H1 (cell line): ENCODE measurements around the gene STAT1. TPM values are rescaled to one million over a fixed set of nuclear protein-coding genes. Genes with fewer than 3 reads are reported as not detected.

Source experiments
- CTCF ChIA-PET: fragments of 300-600 bp; sonication (Branson Sonifier 250); formaldehyde crosslinking; loops from one replicate; lab custom pipeline; 2021; ENCODE audit not compliant: partially characterized antibody; lab: Charles Lee
- POLR2A ChIA-PET: fragments of 300-600 bp; sonication (Branson Sonifier 250); formaldehyde crosslinking; loops from one replicate; lab custom pipeline; 2021; ENCODE audit warnings: inconsistent platforms; ENCODE audit not compliant: partially characterized antibody; lab: Charles Lee
- DNase-seq, 2 experiments: peaks; one replicate each; pipeline versions ENCODE4 v3.0.0 to v3.0.0-alpha.2; 2010 to 2022; ENCODE audit warnings: low spot score in 2 of 2, low read depth in 1 of 2, mixed read lengths in 1 of 2
- FAIRE-seq: peaks from 2 replicates; lab custom pipeline; 2011; peaks lifted over from hg19 to GRCh38; lab: Jason Lieb, UNC
- H2AFZ ChIP-seq: 2 replicates; pipeline ENCODE4 v1.8.1; 2012; ENCODE audit warnings: low read length, inconsistent platforms
- H2AK5ac ChIP-seq: 2 replicates; pipeline ENCODE4 v1.6.1; 2013; ENCODE audit warnings: low read depth, low read length
- H2BK120ac ChIP-seq: replicated peaks from 2 replicates; pipeline ENCODE3; 2013; ENCODE audit warnings: low read depth, low read length, inconsistent platforms
- H2BK12ac ChIP-seq: 2 replicates; pipeline ENCODE4 v1.6.1; 2013; ENCODE audit warnings: low read depth, low read length
- H2BK15ac ChIP-seq: 2 replicates; pipeline ENCODE4 v1.6.1; 2013; ENCODE audit warnings: low read length
- H2BK20ac ChIP-seq: 2 replicates; pipeline ENCODE4 v1.6.1; 2013; ENCODE audit warnings: low read length
- H2BK5ac ChIP-seq: 2 replicates; pipeline ENCODE4 v1.6.1; 2013; ENCODE audit warnings: low read depth, low read length
- H3K14ac ChIP-seq: 2 replicates; pipeline ENCODE4 v1.6.1; 2013; ENCODE audit warnings: inconsistent platforms; ENCODE audit not compliant: insufficient read length
- H3K18ac ChIP-seq: 2 replicates; pipeline ENCODE4 v1.6.1; 2013; ENCODE audit warnings: low read length; ENCODE audit errors: extremely low read depth
- H3K23ac ChIP-seq: 2 replicates; pipeline ENCODE4 v1.6.1; 2013; ENCODE audit warnings: inconsistent platforms; ENCODE audit not compliant: insufficient read length
- H3K23me2 ChIP-seq: 2 replicates; pipeline ENCODE4 v1.6.1; 2013; ENCODE audit warnings: low read depth, low read length
- H3K27ac ChIP-seq: 2 replicates; pipeline ENCODE4 v1.6.1; 2011; ENCODE audit warnings: low read depth, low read length, inconsistent platforms
- H3K27me3 ChIP-seq, 4 experiments: replicated peaks in 1 of 4; 1 replicate in 1 of 4; 2 replicates in 3 of 4; pipeline versions ENCODE4 v1.6.1 to v1.8.1; 2011 to 2013; ENCODE audit warnings: low read length in 3 of 4, mild to moderate bottlenecking in 3 of 4, inconsistent platforms in 2 of 4, mixed read lengths in 2 of 4, moderate library complexity in 1 of 4; ENCODE audit not compliant: control insufficient read depth in 3 of 4, insufficient read depth in 3 of 4; ENCODE audit errors: extremely low read depth in 1 of 4
- H3K36me3 ChIP-seq, 4 experiments: 2 replicates each; pipeline versions ENCODE4 v1.6.1 to v1.8.1; 2011 to 2013; ENCODE audit warnings: mild to moderate bottlenecking in 4 of 4, low read length in 3 of 4, moderate library complexity in 2 of 4, control low read depth in 1 of 4, inconsistent platforms in 1 of 4; ENCODE audit not compliant: insufficient read depth in 4 of 4, control insufficient read depth in 2 of 4
- H3K4ac ChIP-seq: replicated peaks from 2 replicates; pipeline ENCODE3; 2013; ENCODE audit warnings: low read length, low read depth, mixed read lengths, inconsistent platforms; ENCODE audit not compliant: insufficient read length
- H3K4me1 ChIP-seq, 4 experiments: replicated peaks in 1 of 4; 1 replicate in 1 of 4; 2 replicates in 3 of 4; pipeline versions ENCODE4 v1.6.1 to v1.8.1; 2011 to 2013; ENCODE audit warnings: low read length in 3 of 4, inconsistent platforms in 2 of 4, mixed read lengths in 1 of 4; ENCODE audit not compliant: insufficient read depth in 4 of 4, control insufficient read depth in 3 of 4
- H3K4me2 ChIP-seq, 2 experiments: 2 replicates each; pipeline versions ENCODE4 v1.6.1 to v1.8.1; 2011 to 2013; ENCODE audit warnings: low read depth in 2 of 2, low read length in 2 of 2, control low read depth in 1 of 2, inconsistent platforms in 1 of 2, mild to moderate bottlenecking in 1 of 2; ENCODE audit not compliant: insufficient read depth in 1 of 2
- H3K4me3 ChIP-seq, 4 experiments: fragments of 200-600, 300-600 bp in 1 of 4; sonication (generic), shearing (Covaris generic), sonication (Bioruptor Twin) in 1 of 4; 2 replicates each; pipeline versions ENCODE4 v1.5.1 to v1.8.1; 2011 to 2016; ENCODE audit warnings: low read length in 4 of 4, low read depth in 3 of 4, control low read depth in 2 of 4, inconsistent platforms in 2 of 4, mild to moderate bottlenecking in 2 of 4, mixed read lengths in 1 of 4, moderate library complexity in 1 of 4; ENCODE audit not compliant: insufficient read depth in 2 of 4; ENCODE audit errors: extremely low read depth in 1 of 4
- H3K56ac ChIP-seq: replicated peaks from 2 replicates; pipeline ENCODE3; 2013; ENCODE audit warnings: low read depth, mild to moderate bottlenecking, mixed read lengths, low read length, inconsistent platforms; ENCODE audit not compliant: insufficient read length
- H3K79me1 ChIP-seq: 2 replicates; pipeline ENCODE4 v1.6.1; 2013; ENCODE audit warnings: low read depth, low read length, control low read depth
- H3K79me2 ChIP-seq, 2 experiments: 2 replicates each; pipeline versions ENCODE4 v1.6.1 to v1.8.1; 2012 to 2013; ENCODE audit warnings: low read length in 2 of 2, mild to moderate bottlenecking in 2 of 2, inconsistent platforms in 1 of 2; ENCODE audit not compliant: insufficient read depth in 2 of 2, control insufficient read depth in 1 of 2
- H3K9ac ChIP-seq, 4 experiments: replicated peaks in 1 of 4; 1 replicate in 1 of 4; 2 replicates in 3 of 4; pipeline versions ENCODE4 v1.6.1 to v1.8.1; 2011 to 2013; ENCODE audit warnings: low read depth in 3 of 4, low read length in 3 of 4, control low read depth in 2 of 4, mild to moderate bottlenecking in 2 of 4, moderate library complexity in 2 of 4, inconsistent platforms in 1 of 4; ENCODE audit errors: extremely low read depth in 1 of 4
- H3K9me3 ChIP-seq, 2 experiments: 2 replicates each; pipeline versions ENCODE4 v1.6.1 to v1.8.1; 2012 to 2013; ENCODE audit warnings: mild to moderate bottlenecking in 2 of 2, moderate library complexity in 2 of 2, control low read depth in 1 of 2, inconsistent platforms in 1 of 2, low read depth in 1 of 2, low read length in 1 of 2, mixed read lengths in 1 of 2; ENCODE audit not compliant: insufficient read depth in 2 of 2
- H4K20me1 ChIP-seq, 2 experiments: replicated peaks in 1 of 2; 2 replicates each; pipeline versions ENCODE3 to v1.8.1; 2011 to 2013; ENCODE audit warnings: inconsistent platforms in 2 of 2, low read length in 2 of 2, mild to moderate bottlenecking in 1 of 2; ENCODE audit not compliant: insufficient read depth in 2 of 2, control insufficient read depth in 1 of 2
- H4K5ac ChIP-seq: 2 replicates; pipeline ENCODE4 v1.6.1; 2013; ENCODE audit warnings: low read length, low read depth, mixed read lengths, inconsistent platforms; ENCODE audit not compliant: insufficient read length
- H4K8ac ChIP-seq: 2 replicates; pipeline ENCODE4 v1.8.0; 2013; ENCODE audit warnings: mild to moderate bottlenecking, moderate library complexity, low read length, inconsistent platforms; ENCODE audit not compliant: insufficient read depth; ENCODE audit errors: extremely low read depth
- H4K91ac ChIP-seq: replicated peaks from 2 replicates; pipeline ENCODE3; 2013; ENCODE audit warnings: low read length, mixed read lengths, inconsistent platforms; ENCODE audit not compliant: insufficient read length
- ASH2L ChIP-seq: fragments of 200-600, 300-600 bp; sonication (generic); IDR thresholded peaks from one replicate; pipeline ENCODE4 v1.7.1; 2017; ENCODE audit warnings: low read length
- BACH1 ChIP-seq: IDR thresholded peaks from 2 replicates; pipeline ENCODE4 v1.6.1; 2012; ENCODE audit warnings: low read length, improper control_type of control experiment
- BRCA1 ChIP-seq: IDR thresholded peaks from 2 replicates; pipeline ENCODE4 v1.6.1; 2012; ENCODE audit warnings: low read depth, low read length, improper control_type of control experiment
- HDAC6 ChIP-seq: IDR thresholded peaks from one replicate; pipeline ENCODE4 v1.7.1; 2012; ENCODE audit warnings: low read depth, mild to moderate bottlenecking, inconsistent platforms, low read length, moderate library complexity
- KDM5A ChIP-seq: fragments of 200-600 bp; IDR thresholded peaks from 2 replicates; pipeline ENCODE4 v1.7.1; 2012; ENCODE audit warnings: mild to moderate bottlenecking, low read length, inconsistent platforms, mixed read lengths
- NRF1 ChIP-seq: IDR thresholded peaks from 2 replicates; pipeline ENCODE4 v1.6.1; 2011; ENCODE audit warnings: mild to moderate bottlenecking, low read depth, low read length, improper control_type of control experiment
- POU5F1 ChIP-seq: IDR thresholded peaks from 2 replicates; pipeline ENCODE4 v1.6.1; 2011; ENCODE audit warnings: low read depth, mild to moderate bottlenecking, low read length, moderate library complexity
- RNF2 ChIP-seq: fragments of 200-900, 300-1000 bp; sonication (generic); IDR thresholded peaks from 2 replicates; pipeline ENCODE4 v1.7.1; 2016; ENCODE audit warnings: borderline replicate concordance, low read depth, mild to moderate bottlenecking, antibody characterized with exemption, low read length; ENCODE audit not compliant: poor library complexity, severe bottlenecking; ENCODE audit errors: missing control alignments
- SP4 ChIP-seq: IDR thresholded peaks from 2 replicates; pipeline ENCODE4 v1.6.1; 2012; ENCODE audit warnings: low read length, inconsistent platforms
- SRF ChIP-seq: IDR thresholded peaks from 2 replicates; pipeline ENCODE4 v1.6.1; 2011; ENCODE audit warnings: mild to moderate bottlenecking, low read depth, low read length, moderate library complexity
- TBP ChIP-seq: IDR thresholded peaks from 2 replicates; pipeline ENCODE4 v1.6.1; 2011; ENCODE audit warnings: low read depth, low read length, improper control_type of control experiment
- YY1 ChIP-seq: IDR thresholded peaks from 2 replicates; pipeline ENCODE4 v1.6.1; 2011; ENCODE audit warnings: low read depth, mild to moderate bottlenecking, low read length
- ZNF274 ChIP-seq: IDR thresholded peaks from 2 replicates; pipeline ENCODE4 v1.7.0; 2012; ENCODE audit warnings: low read length, borderline replicate concordance; ENCODE audit errors: extremely low read depth
- WGBS, 2 experiments: shearing (Covaris generic) in 1 of 2; methylation state at CpG; one replicate each; pipeline versions ENCODE4 v1.1.6 to v1.1.7; 2013 to 2015; ENCODE audit warnings: low lambda C conversion rate in 2 of 2, mixed read lengths in 2 of 2, inconsistent platforms in 1 of 2, low coverage in 1 of 2, missing lambda C conversion rate in 1 of 2; ENCODE audit not compliant: insufficient replicate concordance in 2 of 2, insufficient coverage in 1 of 2, insufficient read length in 1 of 2; ENCODE audit errors: extremely low coverage in 1 of 2, missing lambda C conversion rate in 1 of 2; 5-methylcytosine and 5-hydroxymethylcytosine counted together
- polyA plus RNA-seq, 7 experiments: library from polyadenylated mRNA; depleted of rRNA in 3 of 7; stranded (reverse) in 5 of 7; unstranded in 2 of 7; fragments of >200 nt in 5 of 7; fragments of 200-250 nt in 2 of 7; gene quantifications; 1 replicate in 5 of 7; 2 replicates in 1 of 7; 4 replicates in 1 of 7; pipeline versions ENCODE4 v1.2.1 to v1.2.3, GENCODE V29; 2011 to 2013; ENCODE audit warnings: missing spikeins in 2 of 7, mixed read lengths in 2 of 7
- total RNA-seq: library from RNA; stranded (reverse); fragmentation: NEBNext Ultra II Directional; extraction: Animal tissue kit (Norgen Biotek cat#: 25700); gene quantifications from 2 replicates; pipeline ENCODE4 v1.2.1, GENCODE V29; 2021

The STAT1 gene
- total and polyA plus RNA-seq, 2 of the 8 experiments (the other 6 are each of a cell fraction or from before 2014, with no cell fraction given), result 20.3 to 43.0 TPM

DNA sequence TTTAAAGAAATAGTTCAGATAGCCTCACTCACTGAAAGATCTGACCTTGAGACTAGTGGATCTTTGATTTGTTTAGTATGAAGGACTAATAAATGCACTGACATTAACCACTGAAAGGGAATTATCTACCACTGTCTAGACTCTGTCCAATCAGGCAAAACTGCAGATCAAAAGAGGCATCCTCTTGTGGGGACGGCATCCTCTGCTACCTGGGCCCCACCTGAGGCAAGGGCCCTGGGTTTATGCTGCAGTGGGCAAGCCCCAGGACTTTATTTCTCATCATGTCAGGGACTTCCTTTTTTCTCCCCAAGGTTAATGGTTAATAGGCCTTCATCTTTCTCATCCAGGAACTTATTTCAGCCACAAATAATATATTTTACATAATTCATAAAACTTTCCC is 32.2 kb downstream of the STAT1 start:
- Histone ChIP-seq H2BK12ac (no peak overlapping the region), H3K36me3 (peaks cover 25 to 81% (median 62%) of the 10 kb centered on the region in 4 experiments)
- POLR2A ChIA-PET, result no interaction called here

More for the DNA sequence above, 32.2 kb downstream of the STAT1 start:
- TF ChIP-seq RNF2, result no peak
- TF ChIP-seq NRF1, result no peak
- TF ChIP-seq HDAC6, result no peak
- TF ChIP-seq BACH1, result no peak
- TF ChIP-seq SP4, result no peak
- no peak for TF ChIP-seq BRCA1
- no peak for TF ChIP-seq TBP
- no peak for TF ChIP-seq POU5F1
- no peak for TF ChIP-seq KDM5A
- no peak for TF ChIP-seq ASH2L
- no peak for TF ChIP-seq ZNF274
- TF ChIP-seq YY1, result no peak
- no peak for TF ChIP-seq SRF
- Histone ChIP-seq H3K23ac (no peak overlapping the region), H3K9ac (no peak overlapping the region), H2BK15ac (no peak overlapping the region), H3K14ac (no peak overlapping the region), H4K91ac (no peak overlapping the region), H2BK5ac (no peak overlapping the region), H3K27me3 (no peaks in the 10 kb centered on the region), H3K27ac (no peak overlapping the region), H3K18ac (no peak overlapping the region), H2BK20ac (no peak overlapping the region), H4K20me1 (peaks cover 0 to 4% of the 10 kb centered on the region in 2 experiments), H3K9me3 (no peaks in the 10 kb centered on the region), H3K4me1 (no peaks in the 10 kb centered on the region), H3K4me3 (no peak overlapping the region), H2AK5ac (no peak overlapping the region), H3K4ac (no peak overlapping the region), H2AFZ (no peak overlapping the region), H2BK120ac (no peak overlapping the region), H4K5ac (no peak overlapping the region), H3K23me2 (no peaks in the 10 kb centered on the region), H4K8ac (no peak overlapping the region), H3K4me2 (no peak overlapping the region), H3K79me1 (no peaks in the 10 kb centered on the region), H3K79me2 (no peaks in the 10 kb centered on the region), H3K56ac (no peak overlapping the region)
- FAIRE-seq, result no peak
- WGBS, 2 experiments, result 86% methylated on average over 1 of the region's 1 CpG; no CpG with 5 or more reads in 1 of the 2 experiments
- no peak for DNase-seq
- CTCF ChIA-PET, result interaction anchor here (1.0 to 1.8 kb wide), 2 partner anchors 199 to 201 kb away, joined by 3 to 4 read pairs; no protein-coding TSS in a partner anchor
